GM18520 (cell line): ENCODE data around the gene SH3RF3.

Source experiments
- ATAC-seq: cut with Tn5 transposase; IDR thresholded peaks from one replicate; pipeline ENCODE4 v1.9.1; 2021; ENCODE audit not compliant: unreplicated experiment

Gene SH3RF3

GRCh38 chr2:109486711-109487535 lies 357.9 kb downstream of the SH3RF3 start:
- ATAC-seq, result no peak

- ATAC-seq, result no peak
Measured at GRCh38 chr2:109487536-109487869, 358.5 kb downstream of the SH3RF3 start.

GRCh38 chr2:109487871-109488655 lies 359.1 kb downstream of the SH3RF3 start:
- ATAC-seq, result no peak

- ATAC-seq, result no peak
Measured at GRCh38 chr2:109489296-109489695, 360.3 kb downstream of the SH3RF3 start.

GRCh38 chr2:109493176-109493935 lies 364.4 kb downstream of the SH3RF3 start:
- ATAC-seq, result no peak

GRCh38 chr2:109494351-109494750 lies 365.3 kb downstream of the SH3RF3 start:
- ATAC-seq, result no peak

GRCh38 chr2:109497463-109497862 lies 368.5 kb downstream of the SH3RF3 start:
- ATAC-seq, result no peak

GRCh38 chr2:109497911-109498870 lies 369.2 kb downstream of the SH3RF3 start:
- no peak for ATAC-seq

GRCh38 chr2:109498906-109499305 lies 369.9 kb downstream of the SH3RF3 start:
- ATAC-seq, result no peak

- ATAC-seq, result no peak
Measured at GRCh38 chr2:109499566-109499965, 370.6 kb downstream of the SH3RF3 start.

- no peak for ATAC-seq
Measured at GRCh38 chr2:109500910-109501309, 371.9 kb downstream of the SH3RF3 start.

GRCh38 chr2:109501461-109501860 lies 372.5 kb downstream of the SH3RF3 start:
- ATAC-seq, result no peak

GRCh38 chr2:109503191-109503590 lies 374.2 kb downstream of the SH3RF3 start:
- ATAC-seq, result no peak

GRCh38 chr2:109507217-109507616 lies 378.2 kb downstream of the SH3RF3 start:
- no peak for ATAC-seq

GRCh38 chr2:109507828-109508227 lies 378.8 kb downstream of the SH3RF3 start:
- ATAC-seq, result no peak

GRCh38 chr2:109508556-109508955 lies 379.6 kb downstream of the SH3RF3 start:
- ATAC-seq, result no peak

- no peak for ATAC-seq
Measured at GRCh38 chr2:109510136-109511028, 381.4 kb downstream of the SH3RF3 start.

- ATAC-seq, result no peak
Measured at GRCh38 chr2:109511168-109511567, 382.2 kb downstream of the SH3RF3 start.

GRCh38 chr2:109512076-109512475 lies 383.1 kb downstream of the SH3RF3 start:
- no peak for ATAC-seq
